GM23248 (cell line): ENCODE measurements around the gene GMPPB. TPM values are rescaled to one million over a fixed set of nuclear protein-coding genes. Genes with fewer than 3 reads are reported as not detected.

Source experiments
- DNase-seq: peaks from one replicate; pipeline ENCODE4 v3.0.0-alpha.2; 2015
- H2AFZ ChIP-seq: fragments of 200-600 bp; sonication (generic); 2 replicates; pipeline ENCODE4 v1.6.1; 2016; ENCODE audit warnings: antibody characterized with exemption
- H3F3A ChIP-seq: fragments of 200-600 bp; sonication (generic); 2 replicates; pipeline ENCODE4 v1.6.1; 2016; ENCODE audit warnings: mild to moderate bottlenecking, antibody characterized with exemption, mixed run types; ENCODE audit not compliant: insufficient read depth
- H3K27ac ChIP-seq: fragments of 200-600 bp; sonication (generic); 2 replicates; pipeline ENCODE4 v1.5.1; 2016; ENCODE audit warnings: mild to moderate bottlenecking
- H3K27me3 ChIP-seq: fragments of 200-600 bp; sonication (generic); replicated peaks from 2 replicates; pipeline ENCODE4 v1.6.1; 2016; ENCODE audit warnings: mild to moderate bottlenecking; ENCODE audit not compliant: insufficient read depth
- H3K36me3 ChIP-seq: fragments of 200-600 bp; sonication (generic); 2 replicates; pipeline ENCODE4 v1.6.1; 2016; ENCODE audit warnings: low read depth, mild to moderate bottlenecking
- H3K4me1 ChIP-seq: fragments of 200-600 bp; sonication (generic); 2 replicates; pipeline ENCODE4 v1.6.1; 2016; ENCODE audit warnings: mild to moderate bottlenecking; ENCODE audit not compliant: insufficient read depth
- H3K4me2 ChIP-seq: fragments of 200-600 bp; sonication (generic); one replicate; pipeline ENCODE4 v1.6.1; 2016; ENCODE audit warnings: mild to moderate bottlenecking; ENCODE audit not compliant: unreplicated experiment
- H3K4me3 ChIP-seq: fragments of 200-600 bp; sonication (generic); 2 replicates; pipeline ENCODE4 v1.5.1; 2016; ENCODE audit warnings: mild to moderate bottlenecking
- H3K79me2 ChIP-seq: fragments of 200-600 bp; sonication (generic); 2 replicates; pipeline ENCODE4 v1.6.1; 2016; ENCODE audit warnings: mild to moderate bottlenecking; ENCODE audit not compliant: insufficient read depth
- H3K9ac ChIP-seq: fragments of 200-600 bp; sonication (generic); 2 replicates; pipeline ENCODE4 v1.6.1; 2016; ENCODE audit warnings: mild to moderate bottlenecking
- H3K9me2 ChIP-seq: fragments of 200-600 bp; sonication (generic); 2 replicates; pipeline ENCODE4 v1.6.1; 2016; ENCODE audit warnings: mixed run types, mild to moderate bottlenecking, moderate library complexity; ENCODE audit not compliant: insufficient read depth
- H3K9me3 ChIP-seq: fragments of 200-600 bp; sonication (generic); one replicate; pipeline ENCODE4 v1.6.1; 2017; ENCODE audit warnings: low read depth
- H4K20me1 ChIP-seq: fragments of 200-600 bp; sonication (generic); 2 replicates; pipeline ENCODE4 v1.6.0; 2016; ENCODE audit not compliant: insufficient read depth
- EZH2 ChIP-seq: fragments of 200-600 bp; sonication (generic); IDR thresholded peaks from 2 replicates; pipeline ENCODE4 v1.6.1; 2018; ENCODE audit warnings: antibody characterized with exemption, mild to moderate bottlenecking; ENCODE audit not compliant: insufficient read depth, poor library complexity, severe bottlenecking
- EZH2phosphoT487 ChIP-seq: fragments of 200-600 bp; sonication (generic); IDR thresholded peaks from 2 replicates; pipeline ENCODE4 v1.6.1; 2018; ENCODE audit warnings: antibody characterized with exemption, moderate library complexity, mild to moderate bottlenecking, low read depth; ENCODE audit not compliant: insufficient read depth
- WGBS, 2 experiments: methylation state at CpG; one replicate each; pipeline ENCODE4 v1.1.6; 2015 to 2017; ENCODE audit warnings: low lambda C conversion rate in 2 of 2, low coverage in 1 of 2; ENCODE audit errors: missing lambda C conversion rate in 2 of 2; 5-methylcytosine and 5-hydroxymethylcytosine counted together
- in situ Hi-C: fragments of 300-500 bp; cut with MboI; formaldehyde crosslinking; loops from 2 replicates; pipeline ENCODE4 v1.15.0; 2020
- polyA plus RNA-seq: library from polyadenylated mRNA; unstranded; fragments of >200 nt; fragmentation: Nextera tagmentation; extraction: Ambion mirVana; gene quantifications from 2 replicates; pipeline ENCODE4 v1.2.1, GENCODE V29; 2016
- total RNA-seq: library from RNA; depleted of rRNA; stranded (reverse); fragments of >200 nt; shearing (Covaris generic); gene quantifications from 2 replicates; pipeline ENCODE4 v1.2.3, GENCODE V29; 2014

The GMPPB gene
- total and polyA plus RNA-seq, 2 experiments from 2014 or later: 24.1 to 37.8 TPM

GRCh38 chr3:49717211-49717958, 6.4 kb downstream of the GMPPB start:
- H3K4me3 ChIP-seq: no peak overlapping the region
- WGBS, 2 experiments: 86 to 90% methylated on average over 12 to 14 of the region's 14 CpGs
- H3K27me3 ChIP-seq: no peaks in the 10 kb centered on the region
- H3K4me1 ChIP-seq: peaks cover 2% of the 10 kb centered on the region; the same call in 1 of the 2 replicates
- H3K27ac ChIP-seq: no peak overlapping the region
- no peak overlapping the region for H2AFZ ChIP-seq
- TF ChIP-seq EZH2: no peak
- H4K20me1 ChIP-seq: no peaks in the 10 kb centered on the region
- H3K9ac ChIP-seq: no peak overlapping the region
- no peak for DNase-seq
- H3K9me2 ChIP-seq: no peaks in the 10 kb centered on the region
- no peaks in the 10 kb centered on the region for H3K9me3 ChIP-seq
- no peaks in the 10 kb centered on the region for H3K36me3 ChIP-seq
- 0 out of 2 replicates have a peak, but pooled peaks cover 10% of the 10 kb centered on the region for H3F3A ChIP-seq
- no peak overlapping the region for H3K4me2 ChIP-seq
- in situ Hi-C loops: no loop called here
- peaks cover 5% of the 10 kb centered on the region for H3K79me2 ChIP-seq

GRCh38 chr3:49716691-49717210, 7.0 kb downstream of the GMPPB start:
- Histone ChIP-seq H3F3A (0 out of 2 replicates have a peak, but pooled peaks cover 10% of the 10 kb centered on the region), H3K27ac (no peak overlapping the region), H3K4me3 (no peak overlapping the region), H2AFZ (no peak overlapping the region), H3K9me2 (no peaks in the 10 kb centered on the region), H3K36me3 (no peaks in the 10 kb centered on the region), H3K27me3 (no peaks in the 10 kb centered on the region), H3K9me3 (no peaks in the 10 kb centered on the region), H3K9ac (no peak overlapping the region), H3K4me2 (no peak overlapping the region), H3K79me2 (no peaks in the 10 kb centered on the region), H4K20me1 (no peaks in the 10 kb centered on the region), H3K4me1 (no peaks in the 10 kb centered on the region)
- no peak for TF ChIP-seq EZH2phosphoT487
- TF ChIP-seq EZH2: no peak
- in situ Hi-C loops: no loop called here
- WGBS, 2 experiments: 83 to 89% methylated on average over 16 of the region's 16 CpGs
- DNase-seq: no peak

GRCh38 chr3:49716169-49716568, 7.6 kb downstream of the GMPPB start:
- TF ChIP-seq EZH2 (no peak), EZH2phosphoT487 (no peak)

GRCh38 chr3:49715611-49716121, 8.1 kb downstream of the GMPPB start:
- H2AFZ ChIP-seq: no peak overlapping the region
- H3K36me3 ChIP-seq: no peaks in the 10 kb centered on the region
- DNase-seq: no peak
- in situ Hi-C loops: no loop called here
- no peak overlapping the region for H3K4me3 ChIP-seq
- 87 to 94% methylated on average over 13 of the region's 13 CpGs for WGBS, 2 experiments
- no peak overlapping the region for H3K9ac ChIP-seq
- H3K9me2 ChIP-seq: no peaks in the 10 kb centered on the region
- TF ChIP-seq EZH2: no peak
- no peak for TF ChIP-seq EZH2phosphoT487
- H3K27me3 ChIP-seq: no peaks in the 10 kb centered on the region
- H4K20me1 ChIP-seq: no peaks in the 10 kb centered on the region
- no peaks in the 10 kb centered on the region for H3K79me2 ChIP-seq
- H3K27ac ChIP-seq: no peak overlapping the region
- no peak overlapping the region for H3K4me2 ChIP-seq
- H3K4me1 ChIP-seq: no peaks in the 10 kb centered on the region
- H3K9me3 ChIP-seq: no peaks in the 10 kb centered on the region
- H3F3A ChIP-seq: 0 out of 2 replicates have a peak, but pooled peaks cover 9% of the 10 kb centered on the region

More at GRCh38 chr3:49716169-49716568, 7.6 kb downstream of the GMPPB start:
- H3F3A ChIP-seq: 0 out of 2 replicates have a peak, but pooled peaks cover 10% of the 10 kb centered on the region
- WGBS, 2 experiments: 94 to 96% methylated on average over 7 of the region's 7 CpGs
- no peak overlapping the region for H3K9ac ChIP-seq
- H3K36me3 ChIP-seq: no peaks in the 10 kb centered on the region
- H2AFZ ChIP-seq: no peak overlapping the region
- H4K20me1 ChIP-seq: no peaks in the 10 kb centered on the region
- H3K79me2 ChIP-seq: no peaks in the 10 kb centered on the region
- DNase-seq: no peak
- H3K4me2 ChIP-seq: no peak overlapping the region
- H3K9me2 ChIP-seq: no peaks in the 10 kb centered on the region
- H3K27ac ChIP-seq: no peak overlapping the region
- in situ Hi-C loops: no loop called here
- H3K4me3 ChIP-seq: no peak overlapping the region
- no peaks in the 10 kb centered on the region for H3K27me3 ChIP-seq
- H3K4me1 ChIP-seq: no peaks in the 10 kb centered on the region
- no peaks in the 10 kb centered on the region for H3K9me3 ChIP-seq
